GM19240 (cell line): Measurements from ENCODE around the gene UGT1A8.
"Not testable (repeated sequence)": the region's sequence is repeated elsewhere in the genome, so short reads cannot be mapped to it uniquely, and the experiment has no call there.

Experiments used
- DNase-seq: peaks from one replicate; pipeline ENCODE4 v3.0.0; 2011; ENCODE audit warnings: low spot score; ENCODE audit not compliant: insufficient read length

UGT1A8 gene

GRCh38 chr2:233686928-233687327 is 69.5 kb downstream of the UGT1A8 start:
- no peak for DNase-seq

GRCh38 chr2:233688341-233688740 is 70.9 kb downstream of the UGT1A8 start:
- no peak for DNase-seq

- no peak for DNase-seq
Measured at GRCh38 chr2:233689031-233689430, 71.6 kb downstream of the UGT1A8 start.

GRCh38 chr2:233689501-233689900 is 72.1 kb downstream of the UGT1A8 start:
- DNase-seq: no peak

GRCh38 chr2:233690444-233690843 is 73.0 kb downstream of the UGT1A8 start:
- DNase-seq: no peak

- no peak for DNase-seq
Measured at GRCh38 chr2:233691443-233692433, 74.3 kb downstream of the UGT1A8 start.

- no peak for DNase-seq
Measured at GRCh38 chr2:233692648-233693047, 75.2 kb downstream of the UGT1A8 start, which contains the start of gene UGT1A6. Gene UGT1A6 (plus strand): TSS chr2:233692890. CDS start chr2:233693005, 115 bp downstream.

GRCh38 chr2:233693963-233694362 is 76.5 kb downstream of the UGT1A8 start:
- no peak for DNase-seq

- no peak for DNase-seq
Measured at GRCh38 chr2:233698740-233699139, 81.3 kb downstream of the UGT1A8 start.

GRCh38 chr2:233699424-233700027 is 82.1 kb downstream of the UGT1A8 start:
- DNase-seq: no peak

GRCh38 chr2:233700028-233700635 is 82.7 kb downstream of the UGT1A8 start:
- no peak for DNase-seq

- DNase-seq: not testable (repeated sequence)
Measured at GRCh38 chr2:233700842-233701241, 83.4 kb downstream of the UGT1A8 start.

GRCh38 chr2:233702238-233702637 is 84.8 kb downstream of the UGT1A8 start:
- DNase-seq: no peak

GRCh38 chr2:233705911-233706506 is 88.6 kb downstream of the UGT1A8 start:
- DNase-seq: no peak

GRCh38 chr2:233706720-233707119 is 89.3 kb downstream of the UGT1A8 start:
- DNase-seq: no peak

- DNase-seq: no peak
Measured at GRCh38 chr2:233707940-233708644, 90.7 kb downstream of the UGT1A8 start.

GRCh38 chr2:233708942-233709341 is 91.5 kb downstream of the UGT1A8 start:
- no peak for DNase-seq

GRCh38 chr2:233711312-233712008 is 94.0 kb downstream of the UGT1A8 start:
- DNase-seq: peak; percentile 28

GRCh38 chr2:233712611-233713261 is 95.3 kb downstream of the UGT1A8 start, which contains the start of gene UGT1A5:
Gene UGT1A5 (plus strand): TSS chr2:233712907. CDS start chr2:233712992, 85 bp downstream.
- no peak for DNase-seq

GRCh38 chr2:233713262-233713615 is 95.8 kb downstream of the UGT1A8 start:
- no peak for DNase-seq
